DOHH2 (cell line): ENCODE data around the gene DBI.

Source experiments
- CTCF ChIP-seq: fragments of 200-600 bp; sonication (generic); IDR thresholded peaks from one replicate; pipeline ENCODE4 v1.5.1; 2014; ENCODE audit warnings: antibody characterized with exemption, mild to moderate bottlenecking, low read depth, low read length; ENCODE audit not compliant: poor library complexity, severe bottlenecking
- EZH2phosphoT487 ChIP-seq: fragments of 200-600 bp; sonication (generic); IDR thresholded peaks from 2 replicates; pipeline ENCODE4 v1.6.1; 2017; ENCODE audit warnings: borderline replicate concordance, mild to moderate bottlenecking, antibody characterized with exemption, low read length, moderate library complexity, mixed read lengths

GRCh38 chr2:119421304-119421703 lies 54.5 kb downstream of the DBI start:
- TF ChIP-seq EZH2phosphoT487 = no peak
- TF ChIP-seq CTCF = no peak
